Esophagus squamous epithelium (tissue), 5 donors: ENCODE data around the gene RASGRP1. TPM values are rescaled to one million over a fixed set of nuclear protein-coding genes. Genes with fewer than 3 reads are reported as not detected.

ENCODE experiments used
- DNase-seq: peaks from one replicate; lab custom pipeline; 2025; lab: John Stamatoyannopoulos, UW
- H3K27ac ChIP-seq, 4 donors: fragments of 200-600 bp; sonication (generic); one replicate each; pipeline ENCODE4 v1.5.1; 2016 to 2019; ENCODE audit warnings: mild to moderate bottlenecking in 1 of 4
- H3K27me3 ChIP-seq, 4 donors: fragments of 200-600 bp; sonication (generic); 1 replicate in 3 of 4; 2 replicates in 1 of 4; pipeline versions ENCODE4 v1.5.1 to v1.6.0; 2017 to 2021; ENCODE audit warnings: antibody characterized with exemption in 1 of 4
- H3K36me3 ChIP-seq, 3 donors: fragments of 200-600 bp; sonication (generic); one replicate each; pipeline ENCODE4 v1.5.1; 2016 to 2019
- H3K4me1 ChIP-seq, 3 donors: fragments of 200-600 bp; sonication (generic); one replicate each; pipeline ENCODE4 v1.5.1; 2017 to 2019
- H3K4me3 ChIP-seq, 4 donors: fragments of 200-600 bp; sonication (generic); 1 replicate in 3 of 4; 2 replicates in 1 of 4; pipeline ENCODE4 v1.5.1; 2016 to 2019; ENCODE audit warnings: mild to moderate bottlenecking in 2 of 4, moderate library complexity in 1 of 4
- H3K9me3 ChIP-seq, 3 donors: fragments of 200-600 bp; sonication (generic); one replicate each; pipeline ENCODE4 v1.5.1; 2016 to 2019
- POLR2A ChIP-seq, 4 donors: fragments of 450-650 bp; IDR thresholded peaks; one replicate each; pipeline ENCODE4 v1.6.1; 2017; ENCODE audit warnings: antibody characterized with exemption in 4 of 4, mild to moderate bottlenecking in 4 of 4, moderate library complexity in 3 of 4
- WGBS, 2 donors: methylation state at CpG; one replicate each; pipeline ENCODE4 v1.1.5; 2018; 5-methylcytosine and 5-hydroxymethylcytosine counted together
- intact Hi-C: fragments of 100-400 bp; cut with DNase I; formaldehyde crosslinking; loops from one replicate; pipeline ENCODE4 v1.15.0; 2022
- total RNA-seq, 4 donors: library from RNA; depleted of rRNA; stranded (reverse); fragments of >200 nt; gene quantifications; one replicate each; pipeline ENCODE4 v1.1.0, GENCODE V29; 2016
- TF ChIP-seq, protein P1 (sequence below), 6 experiments: fragments of 450-650 bp in 4 of 6; fragments of 200-600 bp in 2 of 6; sonication (generic) in 2 of 6; IDR thresholded peaks; one replicate each; pipeline ENCODE4 v1.5.1; 2016 to 2019; ENCODE audit warnings: antibody characterized with exemption in 6 of 6, mild to moderate bottlenecking in 4 of 6, moderate library complexity in 4 of 6
- donor health status: DM: yes; HTN: yes; CAD: no.

Gene RASGRP1
- total RNA-seq, 4 donors from 2014 or later, result 9.2 to 16.0 (median 12.2) TPM

- intact Hi-C loops, result no loop called here
- no peak for DNase-seq
- 82 to 88% methylated on average over 5 of the region's 5 CpGs for WGBS, 2 donors
Measured at GRCh38 chr15:38516626-38517025, 48.0 kb downstream of the RASGRP1 start.

DNA sequence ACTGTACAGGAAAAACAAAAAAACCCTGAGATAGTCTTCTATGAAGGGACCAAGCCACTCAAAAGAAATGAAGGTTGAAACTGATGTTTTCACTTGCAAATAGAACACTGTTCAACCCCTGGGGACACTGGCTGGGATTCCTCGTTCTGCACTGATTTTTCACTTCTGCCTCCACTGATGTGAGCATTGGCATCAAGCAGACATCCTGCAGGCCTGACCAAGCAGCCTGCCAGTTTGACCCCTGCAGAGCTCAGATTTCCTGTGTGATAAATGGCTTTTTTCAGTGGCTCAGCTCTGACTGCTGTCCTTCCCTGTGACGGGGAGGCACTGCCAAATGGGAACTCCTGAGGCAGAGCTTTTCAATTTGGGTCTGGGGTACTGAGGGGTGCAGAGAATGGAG lies 50.0 kb downstream of the RASGRP1 start:
- Histone ChIP-seq H3K27ac (no peak overlapping the region), H3K4me1 (no peaks in the 10 kb centered on the region), H3K4me3 (no peak overlapping the region), H3K36me3 (peaks cover 0 to 60% (median 0%) of the 10 kb centered on the region in 3 donors), H3K27me3 (peaks cover 0 to 23% (median 2%) of the 10 kb centered on the region in 4 donors), H3K9me3 (no peaks in the 10 kb centered on the region)
- intact Hi-C loops, result no loop called here
- 73 to 77% methylated on average over 1 to 2 of the region's 2 CpGs for WGBS, 2 donors
- no peak for DNase-seq
- TF ChIP-seq POLR2A (IDR thresholded peaks at IDR 0.05), result no peak
- TF ChIP-seq, protein P1, sequence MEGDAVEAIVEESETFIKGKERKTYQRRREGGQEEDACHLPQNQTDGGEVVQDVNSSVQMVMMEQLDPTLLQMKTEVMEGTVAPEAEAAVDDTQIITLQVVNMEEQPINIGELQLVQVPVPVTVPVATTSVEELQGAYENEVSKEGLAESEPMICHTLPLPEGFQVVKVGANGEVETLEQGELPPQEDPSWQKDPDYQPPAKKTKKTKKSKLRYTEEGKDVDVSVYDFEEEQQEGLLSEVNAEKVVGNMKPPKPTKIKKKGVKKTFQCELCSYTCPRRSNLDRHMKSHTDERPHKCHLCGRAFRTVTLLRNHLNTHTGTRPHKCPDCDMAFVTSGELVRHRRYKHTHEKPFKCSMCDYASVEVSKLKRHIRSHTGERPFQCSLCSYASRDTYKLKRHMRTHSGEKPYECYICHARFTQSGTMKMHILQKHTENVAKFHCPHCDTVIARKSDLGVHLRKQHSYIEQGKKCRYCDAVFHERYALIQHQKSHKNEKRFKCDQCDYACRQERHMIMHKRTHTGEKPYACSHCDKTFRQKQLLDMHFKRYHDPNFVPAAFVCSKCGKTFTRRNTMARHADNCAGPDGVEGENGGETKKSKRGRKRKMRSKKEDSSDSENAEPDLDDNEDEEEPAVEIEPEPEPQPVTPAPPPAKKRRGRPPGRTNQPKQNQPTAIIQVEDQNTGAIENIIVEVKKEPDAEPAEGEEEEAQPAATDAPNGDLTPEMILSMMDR (IDR thresholded peaks at IDR 0.05), result no peak

More at GRCh38 chr15:38516626-38517025, 48.0 kb downstream of the RASGRP1 start:
- Histone ChIP-seq H3K27me3 (peaks cover 0 to 17% (median 2%) of the 10 kb centered on the region in 4 donors), H3K36me3 (peaks cover 0 to 44% (median 0%) of the 10 kb centered on the region in 3 donors), H3K4me3 (no peak overlapping the region), H3K27ac (no peak overlapping the region), H3K4me1 (no peaks in the 10 kb centered on the region), H3K9me3 (no peaks in the 10 kb centered on the region)
- TF ChIP-seq POLR2A (IDR thresholded peaks at IDR 0.05), result no peak
- TF ChIP-seq, protein P1 (IDR thresholded peaks at IDR 0.05), result no peak

DNA sequence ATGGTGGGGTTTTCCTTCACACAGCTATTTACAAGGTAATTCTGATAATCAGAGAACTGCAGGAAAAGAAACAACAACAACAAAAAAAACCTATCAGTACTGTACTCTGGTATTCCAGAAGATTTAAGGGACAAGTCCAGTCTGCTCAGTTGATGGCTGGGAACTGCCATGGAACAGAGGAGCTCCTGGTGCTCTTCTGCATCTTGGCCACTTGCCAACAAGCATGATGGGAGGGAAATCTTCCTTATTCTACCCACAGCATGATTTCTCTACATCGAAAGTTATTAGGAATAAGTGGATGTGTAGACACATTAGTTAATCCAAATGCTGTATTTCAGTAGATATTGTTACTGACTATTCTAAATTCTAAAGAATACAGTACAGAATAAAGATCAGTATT lies 51.7 kb downstream of the RASGRP1 start:
- H3K27me3 ChIP-seq, result peaks cover 0 to 23% (median 2%) of the 10 kb centered on the region in 4 donors
- intact Hi-C loops, result no loop called here
- H3K4me1 ChIP-seq, result no peaks in the 10 kb centered on the region
- peaks cover 0 to 51% (median 0%) of the 10 kb centered on the region in 3 donors for H3K36me3 ChIP-seq
- no peak overlapping the region for H3K4me3 ChIP-seq
- H3K27ac ChIP-seq, result no peak overlapping the region
- no peaks in the 10 kb centered on the region for H3K9me3 ChIP-seq
- TF ChIP-seq POLR2A (IDR thresholded peaks at IDR 0.05), result no peak
- TF ChIP-seq, protein P1 (IDR thresholded peaks at IDR 0.05), result no peak
- no peak for DNase-seq
- WGBS, 2 donors, result 100% methylated on average over 1 of the region's 1 CpG; no CpG with 5 or more reads in 1 of the 2 donors

- Histone ChIP-seq H3K27me3 (peaks cover 0 to 23% (median 0%) of the 10 kb centered on the region in 4 donors), H3K4me3 (no peak overlapping the region), H3K4me1 (no peaks in the 10 kb centered on the region), H3K36me3 (peaks cover 0 to 47% (median 0%) of the 10 kb centered on the region in 3 donors), H3K9me3 (no peaks in the 10 kb centered on the region), H3K27ac (no peak overlapping the region)
- DNase-seq, result no peak
- TF ChIP-seq, protein P1 (IDR thresholded peaks at IDR 0.05), result no peak
- no peak for TF ChIP-seq POLR2A (IDR thresholded peaks at IDR 0.05)
- intact Hi-C loops, result no loop called here
- WGBS, 2 donors, result 86 to 96% methylated on average over 3 to 4 of the region's 4 CpGs
Measured at GRCh38 chr15:38509152-38509551, 55.5 kb downstream of the RASGRP1 start.

DNA sequence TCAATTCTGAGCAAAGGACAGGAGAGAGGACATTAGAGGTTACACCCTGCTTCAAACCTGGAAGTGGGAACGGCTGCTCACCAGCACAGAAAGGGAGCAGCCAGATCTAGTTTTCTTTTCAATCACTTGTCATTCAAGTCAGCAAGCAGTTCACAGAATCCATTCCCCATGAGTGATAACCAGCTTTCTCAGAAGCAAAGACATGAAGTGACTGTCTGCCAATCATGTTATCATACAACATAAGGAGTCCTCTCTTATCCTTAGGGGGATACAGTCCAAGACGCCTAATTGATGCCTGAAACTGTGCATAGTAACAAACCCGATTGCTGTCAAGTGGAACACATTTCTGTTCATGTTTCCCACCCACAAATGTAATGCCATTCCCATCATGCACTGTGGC lies 56.0 kb downstream of the RASGRP1 start:
- no peak overlapping the region for H3K4me3 ChIP-seq
- TF ChIP-seq, protein P1 (IDR thresholded peaks at IDR 0.05), result no peak
- TF ChIP-seq POLR2A (IDR thresholded peaks at IDR 0.05), result no peak
- peaks cover 0 to 18% (median 0%) of the 10 kb centered on the region in 4 donors for H3K27me3 ChIP-seq
- H3K9me3 ChIP-seq, result no peaks in the 10 kb centered on the region
- no peak for DNase-seq
- peaks cover 0 to 49% (median 0%) of the 10 kb centered on the region in 3 donors for H3K36me3 ChIP-seq
- H3K4me1 ChIP-seq, result no peaks in the 10 kb centered on the region
- intact Hi-C loops, result no loop called here
- WGBS, 2 donors, result 58 to 75% methylated on average over 3 of the region's 3 CpGs
- H3K27ac ChIP-seq, result no peak overlapping the region
